Activated B cell treated with CpG ODN at 0.5 μM for 24 hours (primary cell): ENCODE data around the gene PRICKLE2. TPM values are rescaled to one million over a fixed set of nuclear protein-coding genes. Genes with fewer than 3 reads are reported as not detected.

Experiments used
- ATAC-seq: fragments of 200-7000 bp; cut with Tn5 transposase; one replicate; pipeline ENCODE4 v1.10.0; 2021; ENCODE audit warnings: low read depth, mild to moderate bottlenecking, moderate library complexity
- CTCF ChIA-PET: fragments of 350-600 bp; sonication (Branson Sonifier 250); formaldehyde crosslinking; loops from one replicate; lab custom pipeline; 2021; ENCODE audit warnings: antibody characterized with exemption; lab: Charles Lee
- POLR2A ChIA-PET: fragments of 350-600 bp; sonication (Branson Sonifier 250); formaldehyde crosslinking; loops from one replicate; lab custom pipeline; 2021; ENCODE audit warnings: antibody characterized with exemption; lab: Charles Lee
- DNase-seq: peaks from one replicate; pipeline ENCODE4 v3.0.0; 2022
- H3K27ac Mint-ChIP-seq: one replicate; pipeline ENCODE4 v1.8.0; 2020; ENCODE audit warnings: mixed read lengths
- H3K27me3 Mint-ChIP-seq: one replicate; pipeline ENCODE4 v1.8.0; 2021; ENCODE audit warnings: mixed read lengths
- H3K36me3 Mint-ChIP-seq: one replicate; pipeline ENCODE4 v1.8.0; 2021; ENCODE audit warnings: low read depth, mixed read lengths
- H3K4me1 Mint-ChIP-seq: one replicate; pipeline ENCODE4 v1.8.0; 2021; ENCODE audit warnings: mixed read lengths
- H3K4me3 Mint-ChIP-seq: one replicate; pipeline ENCODE4 v1.8.0; 2020; ENCODE audit warnings: mild to moderate bottlenecking, mixed read lengths
- H3K9me3 Mint-ChIP-seq: one replicate; pipeline ENCODE4 v1.8.0; 2020; ENCODE audit warnings: mixed read lengths
- CTCF ChIP-seq: fragments of 200-600 bp; IDR thresholded peaks from one replicate; pipeline ENCODE4 v1.8.0; 2022; ENCODE audit warnings: antibody characterized with exemption, mild to moderate bottlenecking
- intact Hi-C: fragments of 100-400 bp; cut with micrococcal nuclease; formaldehyde crosslinking; loops from one replicate; pipeline ENCODE4 v1.15.1; 2024
- total RNA-seq: library from RNA; stranded (reverse); gene quantifications from 2 replicates; pipeline ENCODE4 v1.2.3, GENCODE V29; 2022

Gene PRICKLE2
- total RNA-seq, 1 donor from 2014 or later: 0.33 TPM

- no peaks in the 10 kb centered on the region for H3K36me3 Mint-ChIP-seq
- no peak for DNase-seq
- no peak overlapping the region for H3K4me3 Mint-ChIP-seq
- no peaks in the 10 kb centered on the region for H3K9me3 Mint-ChIP-seq
- ChIA-PET CTCF (no interaction called here), POLR2A (no interaction called here)
- H3K27ac Mint-ChIP-seq: no peak overlapping the region
- intact Hi-C loops: loop anchor here (10.0 kb wide), 1 partner anchor 186 kb away; no protein-coding TSS in a partner anchor
- no peaks in the 10 kb centered on the region for H3K27me3 Mint-ChIP-seq
- ATAC-seq: no peak
- peaks cover 14% of the 10 kb centered on the region for H3K4me1 Mint-ChIP-seq
- no peak for TF ChIP-seq CTCF
Measured at GRCh38 chr3:64220161-64220914, 4.9 kb downstream of the PRICKLE2 start.

GRCh38 chr3:64218746-64219145 lies 6.5 kb downstream of the PRICKLE2 start:
- no peaks in the 10 kb centered on the region for H3K36me3 Mint-ChIP-seq
- peaks cover 7% of the 10 kb centered on the region for H3K4me1 Mint-ChIP-seq
- ChIA-PET POLR2A (no interaction called here), CTCF (no interaction called here)
- intact Hi-C loops: no loop called here
- no peaks in the 10 kb centered on the region for H3K27me3 Mint-ChIP-seq
- ATAC-seq (no peak), DNase-seq (no peak)
- H3K27ac Mint-ChIP-seq: no peak overlapping the region
- no peak for TF ChIP-seq CTCF
- no peaks in the 10 kb centered on the region for H3K9me3 Mint-ChIP-seq
- no peak overlapping the region for H3K4me3 Mint-ChIP-seq

- no peaks in the 10 kb centered on the region for H3K9me3 Mint-ChIP-seq
- ATAC-seq: no peak
- no peaks in the 10 kb centered on the region for H3K36me3 Mint-ChIP-seq
- intact Hi-C loops: no loop called here
- no peak overlapping the region for H3K4me3 Mint-ChIP-seq
- ChIA-PET CTCF (no interaction called here), POLR2A (no interaction called here)
- no peak for DNase-seq
- no peak for TF ChIP-seq CTCF
- no peak overlapping the region for H3K27ac Mint-ChIP-seq
- peaks cover 7% of the 10 kb centered on the region for H3K4me1 Mint-ChIP-seq
- H3K27me3 Mint-ChIP-seq: no peaks in the 10 kb centered on the region
Measured at GRCh38 chr3:64218329-64218728, 6.9 kb downstream of the PRICKLE2 start.

GRCh38 chr3:64216274-64217147 lies 8.8 kb downstream of the PRICKLE2 start:
- ChIA-PET POLR2A (no interaction called here), CTCF (no interaction called here)
- Mint-ChIP-seq H3K4me3 (no peak overlapping the region), H3K27ac (no peak overlapping the region), H3K36me3 (no peaks in the 10 kb centered on the region), H3K27me3 (no peaks in the 10 kb centered on the region), H3K9me3 (no peaks in the 10 kb centered on the region), H3K4me1 (no peaks in the 10 kb centered on the region)
- DNase-seq: no peak
- ATAC-seq: no peak
- TF ChIP-seq CTCF: no peak
- intact Hi-C loops: no loop called here

- no peaks in the 10 kb centered on the region for H3K27me3 Mint-ChIP-seq
- CTCF ChIA-PET: no interaction called here
Measured at GRCh38 chr3:64215559-64215958, 9.7 kb downstream of the PRICKLE2 start.

More at GRCh38 chr3:64215559-64215958, 9.7 kb downstream of the PRICKLE2 start:
- intact Hi-C loops: no loop called here
- no peaks in the 10 kb centered on the region for H3K36me3 Mint-ChIP-seq
- DNase-seq: no peak
- H3K4me1 Mint-ChIP-seq: no peaks in the 10 kb centered on the region
- ATAC-seq: no peak
- no peak overlapping the region for H3K27ac Mint-ChIP-seq
- no peak overlapping the region for H3K4me3 Mint-ChIP-seq
- no peaks in the 10 kb centered on the region for H3K9me3 Mint-ChIP-seq
- POLR2A ChIA-PET: no interaction called here
- TF ChIP-seq CTCF: no peak
